GM19239 (cell line): ENCODE data around the gene BARX1.

Experiments
- DNase-seq: peaks from one replicate; pipeline ENCODE4 v3.0.0; 2011; ENCODE audit warnings: low spot score; ENCODE audit not compliant: insufficient read length
- FAIRE-seq: peaks from 2 replicates; lab custom pipeline; 2011; peaks lifted over from hg19 to GRCh38; lab: Jason Lieb, UNC

BARX1 gene

GRCh38 chr9:93903886-93904648 lies 51.1 kb downstream of the BARX1 start:
- DNase-seq (no peak), FAIRE-seq (no peak)

GRCh38 chr9:93902780-93903655 lies 52.1 kb downstream of the BARX1 start:
- no peak for DNase-seq
- no peak for FAIRE-seq

- FAIRE-seq: no peak
- DNase-seq: no peak
Measured at GRCh38 chr9:93902051-93902779, 52.9 kb downstream of the BARX1 start.
